ENCODE data around the gene SPOP. TPM values are rescaled to one million over a fixed set of nuclear protein-coding genes. Genes with fewer than 3 reads are reported as not detected.

SPOP gene
- total RNA-seq, 6 experiments from 2014 or later = 53.2 to 60.6 (median 55.6) TPM

DNA sequence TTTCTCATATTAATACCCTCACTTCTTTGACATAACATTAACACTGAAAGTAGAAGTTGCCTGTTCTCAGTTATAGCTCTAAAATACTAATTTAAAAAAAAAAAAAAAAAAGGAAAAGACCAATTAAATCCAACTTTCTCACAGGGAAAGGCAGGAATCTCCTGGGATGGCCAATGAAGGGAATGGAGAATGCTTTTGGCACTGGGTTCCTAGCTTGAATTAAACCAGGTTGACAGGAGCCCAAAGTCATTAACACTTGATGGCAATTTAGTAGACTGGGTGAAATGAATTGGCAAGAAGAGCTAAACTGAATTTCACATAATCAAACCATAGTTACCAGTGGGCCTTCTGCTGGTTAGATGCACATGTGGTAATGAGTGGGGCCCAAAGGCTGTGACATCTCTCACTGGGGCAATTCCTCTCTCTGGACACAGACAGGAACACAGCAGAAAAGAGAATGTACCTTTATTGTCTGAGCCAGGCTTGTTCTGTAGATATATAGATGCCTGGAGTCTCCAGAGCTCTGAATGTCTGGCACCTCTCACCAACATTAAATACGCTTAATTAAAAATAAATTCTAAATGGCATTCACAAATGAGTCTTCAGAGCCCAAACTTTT lies 64.6 kb downstream of the SPOP start:
- Mint-ChIP-seq H3K4me1 (ENCODE audit: low read depth) (peaks cover 49% of the 10 kb centered on the region), H3K4me3 (no peak overlapping the region), H3K27me3 (ENCODE audit: insufficient read depth) (peaks cover 2% of the 10 kb centered on the region; the same call in 1 of the 2 replicates), H3K36me3 (ENCODE audit: low read depth) (peaks cover 35% of the 10 kb centered on the region), H3K9me3 (no peaks in the 10 kb centered on the region), H3K27ac (no peak overlapping the region)
- TF ChIP-seq, protein P1, sequence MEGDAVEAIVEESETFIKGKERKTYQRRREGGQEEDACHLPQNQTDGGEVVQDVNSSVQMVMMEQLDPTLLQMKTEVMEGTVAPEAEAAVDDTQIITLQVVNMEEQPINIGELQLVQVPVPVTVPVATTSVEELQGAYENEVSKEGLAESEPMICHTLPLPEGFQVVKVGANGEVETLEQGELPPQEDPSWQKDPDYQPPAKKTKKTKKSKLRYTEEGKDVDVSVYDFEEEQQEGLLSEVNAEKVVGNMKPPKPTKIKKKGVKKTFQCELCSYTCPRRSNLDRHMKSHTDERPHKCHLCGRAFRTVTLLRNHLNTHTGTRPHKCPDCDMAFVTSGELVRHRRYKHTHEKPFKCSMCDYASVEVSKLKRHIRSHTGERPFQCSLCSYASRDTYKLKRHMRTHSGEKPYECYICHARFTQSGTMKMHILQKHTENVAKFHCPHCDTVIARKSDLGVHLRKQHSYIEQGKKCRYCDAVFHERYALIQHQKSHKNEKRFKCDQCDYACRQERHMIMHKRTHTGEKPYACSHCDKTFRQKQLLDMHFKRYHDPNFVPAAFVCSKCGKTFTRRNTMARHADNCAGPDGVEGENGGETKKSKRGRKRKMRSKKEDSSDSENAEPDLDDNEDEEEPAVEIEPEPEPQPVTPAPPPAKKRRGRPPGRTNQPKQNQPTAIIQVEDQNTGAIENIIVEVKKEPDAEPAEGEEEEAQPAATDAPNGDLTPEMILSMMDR (IDR thresholded peaks at IDR 0.05) = no peak
- no peak for DNase-seq

DNA sequence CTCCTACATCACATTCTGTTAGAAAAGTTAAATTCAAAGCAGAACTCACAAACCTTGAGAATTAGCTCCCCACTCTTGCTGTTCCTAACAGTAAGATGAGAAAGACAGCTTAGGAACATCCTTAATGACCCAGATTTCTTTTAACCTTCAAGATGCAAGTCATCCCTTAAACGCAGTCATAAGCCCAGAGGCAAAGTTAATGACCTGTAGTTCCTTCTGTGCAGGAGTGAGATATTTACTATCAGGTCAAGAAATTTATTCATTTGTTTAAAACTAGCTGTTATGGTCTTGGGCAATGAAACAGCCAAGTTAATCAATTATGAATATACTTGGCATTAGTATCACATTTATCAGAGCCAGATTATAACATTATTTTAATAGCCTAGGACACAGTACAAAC lies 65.2 kb downstream of the SPOP start:
- H3K4me1 Mint-ChIP-seq (ENCODE audit: low read depth) = peaks cover 44% of the 10 kb centered on the region
- no peak for DNase-seq

DNA sequence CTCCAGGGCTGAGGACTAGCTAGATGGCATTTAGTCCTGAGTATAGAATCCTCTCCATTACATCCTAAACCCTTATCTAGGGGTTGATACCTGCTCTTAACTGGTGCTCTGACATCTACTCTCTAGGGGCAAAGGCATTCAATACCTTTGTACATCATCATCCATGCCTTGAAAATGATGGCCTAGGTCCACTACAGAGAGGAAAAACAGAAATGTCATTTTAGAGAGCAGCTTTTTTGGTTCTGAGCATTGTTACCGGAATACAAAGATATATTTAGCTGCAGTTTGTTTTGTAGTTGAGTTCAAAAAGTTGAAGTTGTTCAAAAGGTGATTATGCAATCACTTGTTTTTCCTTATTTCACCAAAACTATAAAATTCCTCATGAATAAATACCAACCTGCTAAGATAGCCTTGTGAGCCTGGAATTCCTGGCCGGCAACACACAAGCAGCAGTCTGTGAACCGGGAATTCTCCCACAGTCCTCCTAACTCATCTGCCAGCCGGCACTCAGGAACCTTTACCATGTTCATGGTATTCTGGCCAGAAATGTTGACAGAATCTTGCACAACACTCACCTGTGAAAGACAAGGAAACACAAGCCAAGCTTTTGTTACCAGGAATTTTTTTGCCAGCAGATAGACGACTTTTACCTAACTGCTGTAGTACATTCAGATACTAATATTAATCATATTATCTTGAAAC lies 66.9 kb downstream of the SPOP start:
- no peak for DNase-seq
- no peak overlapping the region for H3K27ac Mint-ChIP-seq
- peaks cover 2% of the 10 kb centered on the region; the same call in 1 of the 2 replicates for H3K27me3 Mint-ChIP-seq (ENCODE audit: insufficient read depth)
- H3K4me1 Mint-ChIP-seq (ENCODE audit: low read depth) = peaks cover 28% of the 10 kb centered on the region
- TF ChIP-seq, protein P1 (IDR thresholded peaks at IDR 0.05) = no peak
- no peak overlapping the region for H3K4me3 Mint-ChIP-seq
- no peaks in the 10 kb centered on the region for H3K9me3 Mint-ChIP-seq
- peaks cover 40% of the 10 kb centered on the region for H3K36me3 Mint-ChIP-seq (ENCODE audit: low read depth)

More for the DNA sequence above, 65.2 kb downstream of the SPOP start:
- H3K27ac Mint-ChIP-seq = peak overlapping the region; percentile 13; the same call in 1 of the 2 replicates
- peaks cover 2% of the 10 kb centered on the region; the same call in 1 of the 2 replicates for H3K27me3 Mint-ChIP-seq (ENCODE audit: insufficient read depth)
- TF ChIP-seq, protein P1 (IDR thresholded peaks at IDR 0.05) = no peak
- no peaks in the 10 kb centered on the region for H3K9me3 Mint-ChIP-seq
- H3K4me3 Mint-ChIP-seq = no peak overlapping the region
- H3K36me3 Mint-ChIP-seq (ENCODE audit: low read depth) = peaks cover 33% of the 10 kb centered on the region

DNA sequence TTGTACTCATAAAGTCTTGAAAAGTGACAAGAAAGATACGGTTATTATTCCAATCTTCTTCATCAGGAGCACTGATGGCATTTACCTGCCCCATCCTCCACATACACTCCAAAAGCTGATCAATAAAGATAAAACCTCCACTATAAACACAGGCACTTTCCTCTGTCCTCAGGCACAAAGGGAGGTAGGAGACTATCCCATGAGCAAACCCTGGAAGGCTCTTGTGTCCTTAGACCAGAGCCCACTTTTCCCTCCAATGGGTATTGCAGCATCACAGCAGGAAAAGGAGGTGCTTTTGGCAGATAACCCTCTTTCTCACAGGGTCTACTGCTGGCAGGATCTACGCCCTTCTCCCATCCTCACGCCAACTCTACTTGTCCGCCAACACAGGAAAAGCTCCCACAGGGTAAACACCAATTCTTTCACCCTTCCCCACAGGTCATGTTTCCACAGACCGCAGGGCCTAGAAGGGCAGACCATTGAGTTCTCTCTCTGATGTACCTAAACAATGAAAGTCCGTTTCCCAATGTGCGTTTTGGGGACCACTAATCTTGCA lies 73.5 kb downstream of the SPOP start:
- peaks cover 30% of the 10 kb centered on the region for H3K4me1 Mint-ChIP-seq (ENCODE audit: low read depth)
- no peak overlapping the region for H3K4me3 Mint-ChIP-seq
- peaks cover 68% of the 10 kb centered on the region for H3K36me3 Mint-ChIP-seq (ENCODE audit: low read depth)
- H3K27ac Mint-ChIP-seq = no peak overlapping the region
- H3K27me3 Mint-ChIP-seq (ENCODE audit: insufficient read depth) = peaks cover 2% of the 10 kb centered on the region; the same call in 1 of the 2 replicates
- no peaks in the 10 kb centered on the region for H3K9me3 Mint-ChIP-seq
- TF ChIP-seq, protein P1 (IDR thresholded peaks at IDR 0.05) = no peak
- no peak for DNase-seq

DNA sequence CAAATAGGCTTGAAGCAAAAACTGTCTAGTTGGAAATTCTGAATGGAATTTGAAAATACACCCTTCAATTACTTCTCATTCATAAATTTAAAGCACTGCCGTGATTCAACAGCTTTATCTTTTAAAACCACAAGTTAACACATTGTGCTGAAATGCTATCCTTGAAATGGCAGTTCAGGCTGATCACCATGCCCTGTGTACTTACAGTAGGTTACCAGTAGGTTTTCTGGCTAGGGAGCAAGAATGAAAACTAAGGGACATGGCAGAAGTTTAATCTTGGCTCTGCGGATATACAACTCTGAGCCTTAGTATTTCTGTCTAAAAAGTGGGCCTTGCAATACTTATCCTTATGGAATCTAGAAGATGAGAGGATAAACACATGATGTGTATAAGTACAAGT lies 74.2 kb downstream of the SPOP start:
- Mint-ChIP-seq H3K27me3 (ENCODE audit: insufficient read depth) (peaks cover 1% of the 10 kb centered on the region; the same call in 1 of the 2 replicates), H3K9me3 (no peaks in the 10 kb centered on the region), H3K36me3 (ENCODE audit: low read depth) (peaks cover 73% of the 10 kb centered on the region), H3K4me1 (ENCODE audit: low read depth) (peaks cover 30% of the 10 kb centered on the region), H3K4me3 (no peak overlapping the region), H3K27ac (no peak overlapping the region)
- TF ChIP-seq, protein P1 (IDR thresholded peaks at IDR 0.05) = peak; percentile 45; the same call in 1 of the 2 replicates
- DNase-seq = no peak
